Liver (tissue), 9 donors: ENCODE measurements around the gene GPR149. TPM values are rescaled to one million over a fixed set of nuclear protein-coding genes. Genes with fewer than 3 reads are reported as not detected.

ENCODE experiments used
- DNase-seq: peaks from one replicate; pipeline ENCODE4 v3.0.0-alpha.2; 2017; ENCODE audit warnings: low spot score
- H3K27ac ChIP-seq, 2 donors: one replicate each; pipeline ENCODE4 v1.7.0; 2013; ENCODE audit warnings: inconsistent platforms in 2 of 2, low read length in 2 of 2, control low read depth in 1 of 2, low read depth in 1 of 2, mild to moderate bottlenecking in 1 of 2
- H3K27me3 ChIP-seq, 4 donors: one replicate each; pipeline versions ENCODE4 v1.6.1 to v1.7.0; 2013; ENCODE audit warnings: low read length in 3 of 4, inconsistent platforms in 1 of 4, mild to moderate bottlenecking in 1 of 4, moderate library complexity in 1 of 4; ENCODE audit not compliant: control insufficient read depth in 4 of 4, insufficient read depth in 4 of 4
- H3K36me3 ChIP-seq, 4 donors: one replicate each; pipeline versions ENCODE4 v1.6.1 to v1.7.0; 2013; ENCODE audit warnings: low read length in 3 of 4, mild to moderate bottlenecking in 3 of 4, low read depth in 1 of 4, moderate library complexity in 1 of 4; ENCODE audit not compliant: control insufficient read depth in 4 of 4, insufficient read depth in 3 of 4
- H3K4me1 ChIP-seq, 4 donors: one replicate each; pipeline versions ENCODE4 v1.6.1 to v1.7.0; 2013; ENCODE audit warnings: low read length in 3 of 4, mild to moderate bottlenecking in 3 of 4, moderate library complexity in 1 of 4; ENCODE audit not compliant: control insufficient read depth in 4 of 4, insufficient read depth in 4 of 4
- H3K4me3 ChIP-seq, 3 donors: one replicate each; pipeline versions ENCODE4 v1.6.1 to v1.7.0; 2013; ENCODE audit warnings: low read length in 3 of 3, control low read depth in 1 of 3, low read depth in 1 of 3, mild to moderate bottlenecking in 1 of 3
- H3K9ac ChIP-seq, 2 donors: one replicate each; pipeline ENCODE4 v1.7.0; 2013; ENCODE audit warnings: low read length in 2 of 2, mild to moderate bottlenecking in 2 of 2, moderate library complexity in 2 of 2, control low read depth in 1 of 2, low read depth in 1 of 2
- H3K9me3 ChIP-seq, 4 donors: one replicate each; pipeline versions ENCODE4 v1.6.1 to v1.7.0; 2013; ENCODE audit warnings: low read length in 3 of 4; ENCODE audit not compliant: control insufficient read depth in 4 of 4
- ATF3 ChIP-seq: IDR thresholded peaks from 2 replicates; pipeline ENCODE4 v1.6.1; 2016; ENCODE audit warnings: antibody characterized with exemption
- EGR1 ChIP-seq, 2 donors: IDR thresholded peaks; 2 replicates each; pipeline ENCODE4 v1.6.1; 2016 to 2018; ENCODE audit warnings: antibody characterized with exemption in 2 of 2, low read depth in 2 of 2
- FOXA1 ChIP-seq: IDR thresholded peaks from 2 replicates; pipeline ENCODE4 v1.6.1; 2016; ENCODE audit warnings: antibody characterized with exemption
- FOXA2 ChIP-seq: IDR thresholded peaks from 2 replicates; pipeline ENCODE4 v1.6.1; 2016; ENCODE audit warnings: antibody characterized with exemption
- GABPA ChIP-seq, 2 donors: IDR thresholded peaks in 1 of 2; conservative IDR thresholded peaks in 1 of 2; 2 replicates each; pipeline ENCODE4 v1.6.1; 2016; ENCODE audit warnings: antibody characterized with exemption in 2 of 2, mild to moderate bottlenecking in 1 of 2, moderate library complexity in 1 of 2
- HNF4A ChIP-seq, 2 donors: conservative IDR thresholded peaks; 2 replicates each; pipeline ENCODE4 v1.6.1; 2016; ENCODE audit warnings: antibody characterized with exemption in 2 of 2, mild to moderate bottlenecking in 2 of 2
- HNF4G ChIP-seq: IDR thresholded peaks from 2 replicates; pipeline ENCODE4 v1.6.1; 2016; ENCODE audit warnings: antibody characterized with exemption
- JUND ChIP-seq, 2 donors: IDR thresholded peaks; 2 replicates each; pipeline ENCODE4 v1.6.1; 2016; ENCODE audit warnings: antibody characterized with exemption in 2 of 2
- MAX ChIP-seq: IDR thresholded peaks from 2 replicates; pipeline ENCODE4 v1.6.1; 2016; ENCODE audit warnings: antibody characterized with exemption
- NR2F2 ChIP-seq: IDR thresholded peaks from 2 replicates; pipeline ENCODE4 v1.6.1; 2016; ENCODE audit warnings: antibody characterized with exemption
- RAD21 ChIP-seq, 2 donors: IDR thresholded peaks; 2 replicates each; pipeline ENCODE4 v1.6.1; 2016; ENCODE audit warnings: antibody characterized with exemption in 2 of 2, mild to moderate bottlenecking in 2 of 2
- REST ChIP-seq: IDR thresholded peaks from 2 replicates; pipeline ENCODE4 v1.6.1; 2016; ENCODE audit warnings: antibody characterized with exemption, mild to moderate bottlenecking
- SP1 ChIP-seq: IDR thresholded peaks from 2 replicates; pipeline ENCODE4 v1.6.1; 2018; ENCODE audit warnings: antibody characterized with exemption, mild to moderate bottlenecking
- TAF1 ChIP-seq: conservative IDR thresholded peaks from 2 replicates; pipeline ENCODE4 v1.6.1; 2016; ENCODE audit warnings: antibody characterized with exemption, mild to moderate bottlenecking
- YY1 ChIP-seq: IDR thresholded peaks from 2 replicates; pipeline ENCODE4 v1.6.1; 2016; ENCODE audit warnings: antibody characterized with exemption, mild to moderate bottlenecking
- ZBTB33 ChIP-seq: IDR thresholded peaks from 2 replicates; pipeline ENCODE4 v1.6.1; 2016; ENCODE audit warnings: antibody characterized with exemption
- WGBS: extraction: QIAGEN DNeasy Blood & Tissue Kit; methylation state at CpG from one replicate; pipeline ENCODE4 v1.1.7; 2013; 5-methylcytosine and 5-hydroxymethylcytosine counted together
- polyA plus RNA-seq, 2 donors: library from polyadenylated mRNA; stranded (reverse) in 1 of 2; unstranded in 1 of 2; fragments of 200-250 nt in 1 of 2; fragments of >200 nt in 1 of 2; fragmentation: Nextera tagmentation in 1 of 2; extraction: Ambion mirVana in 1 of 2; gene quantifications; one replicate each; pipeline versions ENCODE4 v1.2.1 to v1.2.3, GENCODE V29; 2013 to 2015
- total RNA-seq, 2 donors: library from RNA; depleted of rRNA; stranded (reverse); fragments of >200 nt; gene quantifications; one replicate each; pipeline ENCODE4 v1.2.3, GENCODE V29; 2014
- TF ChIP-seq, protein P1 (sequence below): fragments of 150-350 bp; IDR thresholded peaks from 2 replicates; pipeline ENCODE4 v1.5.1; 2017; ENCODE audit warnings: improper control_type of control experiment, low read depth, low read length; ENCODE audit not compliant: missing input control
- donor health status: healthy.
- donor health status: healthy.
- donor health status: healthy.
- donor health status: healthy.
- donor health status: healthy.

The GPR149 gene
- total RNA-seq (not detected), polyA plus RNA-seq (not detected)

- WGBS, result 13% methylated on average over 7 of the region's 7 CpGs
- no peak within 1 kb of the TSS for H3K9ac ChIP-seq
- H3K27ac ChIP-seq, result no peak within 1 kb of the TSS
- H3K36me3 ChIP-seq, result no peaks in the 10 kb centered on the region
- H3K27me3 ChIP-seq, result peaks cover 0 to 14% (median 5%) of the 10 kb centered on the region in 4 donors
- no peak for DNase-seq
- TF ChIP-seq HNF4G (no peak), MAX (no peak), SP1 (no peak), FOXA1 (no peak), TAF1 (no peak), HNF4A (conservative IDR thresholded peaks at IDR 0.05) (no peak), ATF3 (no peak), NR2F2 (no peak), EGR1 (IDR thresholded peaks at IDR 0.05; ENCODE audit: low read depth in 2 of 2) (no peak), JUND (IDR thresholded peaks at IDR 0.05) (no peak), YY1 (no peak), FOXA2 (no peak)
- TF ChIP-seq, protein P1, sequence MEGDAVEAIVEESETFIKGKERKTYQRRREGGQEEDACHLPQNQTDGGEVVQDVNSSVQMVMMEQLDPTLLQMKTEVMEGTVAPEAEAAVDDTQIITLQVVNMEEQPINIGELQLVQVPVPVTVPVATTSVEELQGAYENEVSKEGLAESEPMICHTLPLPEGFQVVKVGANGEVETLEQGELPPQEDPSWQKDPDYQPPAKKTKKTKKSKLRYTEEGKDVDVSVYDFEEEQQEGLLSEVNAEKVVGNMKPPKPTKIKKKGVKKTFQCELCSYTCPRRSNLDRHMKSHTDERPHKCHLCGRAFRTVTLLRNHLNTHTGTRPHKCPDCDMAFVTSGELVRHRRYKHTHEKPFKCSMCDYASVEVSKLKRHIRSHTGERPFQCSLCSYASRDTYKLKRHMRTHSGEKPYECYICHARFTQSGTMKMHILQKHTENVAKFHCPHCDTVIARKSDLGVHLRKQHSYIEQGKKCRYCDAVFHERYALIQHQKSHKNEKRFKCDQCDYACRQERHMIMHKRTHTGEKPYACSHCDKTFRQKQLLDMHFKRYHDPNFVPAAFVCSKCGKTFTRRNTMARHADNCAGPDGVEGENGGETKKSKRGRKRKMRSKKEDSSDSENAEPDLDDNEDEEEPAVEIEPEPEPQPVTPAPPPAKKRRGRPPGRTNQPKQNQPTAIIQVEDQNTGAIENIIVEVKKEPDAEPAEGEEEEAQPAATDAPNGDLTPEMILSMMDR, result no peak
- H3K9me3 ChIP-seq, result no peaks in the 10 kb centered on the region
- peaks cover 0 to 10% (median 7%) of the 10 kb centered on the region in 4 donors for H3K4me1 ChIP-seq
- peak within 1 kb of the TSS in 1 of 3 donors; percentile 7 for H3K4me3 ChIP-seq
These were observed at the start of gene GPR149 for GRCh38 chr3:154430014-154430413. Gene GPR149, minus strand, starts transcription at chr3:154430190. Its CDS starts 575 bp downstream, at chr3:154429615.

DNA sequence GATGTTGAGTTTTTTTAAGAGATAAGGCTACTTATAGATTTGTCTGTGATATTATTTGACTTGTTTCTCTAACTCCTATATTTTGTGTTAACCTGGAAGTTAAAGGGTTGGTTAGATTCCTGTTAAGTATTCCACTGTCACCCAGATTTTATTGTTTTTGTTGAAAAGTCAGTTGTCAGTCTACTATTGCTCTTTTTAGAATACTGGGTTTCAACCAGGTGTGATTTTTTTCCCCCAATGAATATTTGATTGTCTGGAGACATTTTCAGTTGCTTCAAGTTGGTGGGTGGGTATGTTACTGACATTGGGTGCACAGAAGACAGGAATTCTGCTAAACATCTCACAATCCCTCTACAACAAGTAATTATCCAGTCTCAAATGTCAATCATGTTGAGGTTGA, 43.8 kb upstream of the GPR149 start:
- Histone ChIP-seq H3K36me3 (no peaks in the 10 kb centered on the region), H3K4me1 (no peaks in the 10 kb centered on the region), H3K27ac (no peak overlapping the region), H3K9me3 (peaks cover 0 to 10% (median 1%) of the 10 kb centered on the region in 4 donors), H3K27me3 (no peaks in the 10 kb centered on the region), H3K9ac (no peak overlapping the region), H3K4me3 (no peak overlapping the region)
- DNase-seq, result no peak
- no peak for TF ChIP-seq YY1
- no peak for TF ChIP-seq FOXA2
- no peak for TF ChIP-seq TAF1
- no peak for TF ChIP-seq ZBTB33
- no peak for TF ChIP-seq FOXA1
- TF ChIP-seq RAD21 (IDR thresholded peaks at IDR 0.05), result no peak
- no peak for TF ChIP-seq REST
- TF ChIP-seq, protein P1, result no peak
- TF ChIP-seq MAX, result no peak
- no peak for TF ChIP-seq HNF4G
- no peak for TF ChIP-seq JUND (IDR thresholded peaks at IDR 0.05)
- TF ChIP-seq SP1, result no peak
- no peak for TF ChIP-seq GABPA (IDR thresholded peaks at IDR 0.05 in 1 of 2, conservative IDR thresholded peaks at IDR 0.05 in 1 of 2)
- no peak for TF ChIP-seq ATF3
- no peak for TF ChIP-seq NR2F2
